GM18520 (cell line): ENCODE measurements around the gene TRAF7.

Experiments used
- ATAC-seq: cut with Tn5 transposase; IDR thresholded peaks from one replicate; pipeline ENCODE4 v1.9.1; 2021; ENCODE audit not compliant: unreplicated experiment

The TRAF7 gene

GRCh38 chr16:2163211-2163881 lies 7.8 kb downstream of the TRAF7 start:
- ATAC-seq = no peak

GRCh38 chr16:2165861-2166260 lies 10.3 kb downstream of the TRAF7 start:
- ATAC-seq = no peak

GRCh38 chr16:2166263-2167067 lies 10.9 kb downstream of the TRAF7 start:
- no peak for ATAC-seq

GRCh38 chr16:2167068-2167638 lies 11.6 kb downstream of the TRAF7 start:
- ATAC-seq = no peak

GRCh38 chr16:2170080-2170479 lies 14.5 kb downstream of the TRAF7 start:
- no peak for ATAC-seq

GRCh38 chr16:2170587-2171435 lies 15.2 kb downstream of the TRAF7 start:
- no peak for ATAC-seq

- no peak for ATAC-seq
Observed at GRCh38 chr16:2171601-2172178, 16.1 kb downstream of the TRAF7 start.

GRCh38 chr16:2172688-2173335 lies 17.2 kb downstream of the TRAF7 start:
- no peak for ATAC-seq

- ATAC-seq = no peak
Observed at GRCh38 chr16:2173366-2173765, 17.8 kb downstream of the TRAF7 start.

GRCh38 chr16:2173916-2174315 lies 18.3 kb downstream of the TRAF7 start:
- ATAC-seq = no peak

GRCh38 chr16:2174396-2175131 lies 19.0 kb downstream of the TRAF7 start:
- no peak for ATAC-seq

GRCh38 chr16:2175454-2175853 lies 19.9 kb downstream of the TRAF7 start:
- no peak for ATAC-seq

GRCh38 chr16:2176047-2176446 lies 20.5 kb downstream of the TRAF7 start:
- no peak for ATAC-seq

GRCh38 chr16:2177101-2177500 lies 21.5 kb downstream of the TRAF7 start:
- ATAC-seq = no peak

- no peak for ATAC-seq
Observed at GRCh38 chr16:2177561-2177960, 22.0 kb downstream of the TRAF7 start.

- ATAC-seq = no peak
Observed at GRCh38 chr16:2178321-2179106, 22.9 kb downstream of the TRAF7 start.

GRCh38 chr16:2179107-2179501 lies 23.5 kb downstream of the TRAF7 start:
- ATAC-seq = no peak

GRCh38 chr16:2179576-2179975 lies 24.0 kb downstream of the TRAF7 start:
- no peak for ATAC-seq

GRCh38 chr16:2180461-2180860 lies 24.9 kb downstream of the TRAF7 start:
- ATAC-seq = no peak
